HL-60 (cell line): ENCODE results near the gene CILP2.
A peak's percentile ranks its signal among the peaks of the same experiment; 100 is the strongest.

Source experiments
- DNase-seq, 2 experiments: peaks; one replicate each; pipeline ENCODE4 v3.0.0-alpha.2; 2010 to 2020; ENCODE audit warnings: low read depth in 1 of 2, low spot score in 1 of 2
- H3K27ac ChIP-seq: fragments of 250-450 bp; sonication (Bioruptor Pico); replicated peaks from 2 replicates; pipeline ENCODE4 v1.5.1; 2020; ENCODE audit warnings: mild to moderate bottlenecking, moderate library complexity
- H3K27me3 ChIP-seq: fragments of 250-450 bp; sonication (Bioruptor Pico); 2 replicates; pipeline ENCODE4 v1.5.1; 2021; ENCODE audit warnings: mild to moderate bottlenecking, moderate library complexity; ENCODE audit not compliant: insufficient read depth, poor library complexity, severe bottlenecking
- H3K4me3 ChIP-seq: replicated peaks from 2 replicates; pipeline ENCODE4 v1.5.1; 2011; ENCODE audit warnings: mild to moderate bottlenecking, control low read depth, low read length; ENCODE audit not compliant: insufficient read depth
- GABPA ChIP-seq: IDR thresholded peaks from 2 replicates; pipeline ENCODE4 v1.6.1; 2012; ENCODE audit warnings: low read depth
- POLR2AphosphoS5 ChIP-seq: IDR thresholded peaks from 2 replicates; pipeline ENCODE4 v1.6.1; 2012; ENCODE audit warnings: low read depth
- SPI1 ChIP-seq: IDR thresholded peaks from 2 replicates; pipeline ENCODE4 v1.6.1; 2012; ENCODE audit warnings: low read depth, mild to moderate bottlenecking, borderline replicate concordance
- long read RNA-seq: library from polyadenylated mRNA; unstranded; transcript quantifications from one replicate; pipeline ENCODE4 v2.0.0, GENCODE V29; 2020
- TF ChIP-seq, protein P1 (sequence below): IDR thresholded peaks from one replicate; pipeline ENCODE4 v1.5.1; 2011; ENCODE audit warnings: low read length, control low read depth, inconsistent platforms; ENCODE audit not compliant: insufficient read depth
- TF ChIP-seq, protein P2 (sequence below): IDR thresholded peaks from 2 replicates; pipeline ENCODE4 v1.6.1; 2012; ENCODE audit warnings: low read depth; ENCODE audit not compliant: insufficient replicate concordance

CILP2 gene, protein sequence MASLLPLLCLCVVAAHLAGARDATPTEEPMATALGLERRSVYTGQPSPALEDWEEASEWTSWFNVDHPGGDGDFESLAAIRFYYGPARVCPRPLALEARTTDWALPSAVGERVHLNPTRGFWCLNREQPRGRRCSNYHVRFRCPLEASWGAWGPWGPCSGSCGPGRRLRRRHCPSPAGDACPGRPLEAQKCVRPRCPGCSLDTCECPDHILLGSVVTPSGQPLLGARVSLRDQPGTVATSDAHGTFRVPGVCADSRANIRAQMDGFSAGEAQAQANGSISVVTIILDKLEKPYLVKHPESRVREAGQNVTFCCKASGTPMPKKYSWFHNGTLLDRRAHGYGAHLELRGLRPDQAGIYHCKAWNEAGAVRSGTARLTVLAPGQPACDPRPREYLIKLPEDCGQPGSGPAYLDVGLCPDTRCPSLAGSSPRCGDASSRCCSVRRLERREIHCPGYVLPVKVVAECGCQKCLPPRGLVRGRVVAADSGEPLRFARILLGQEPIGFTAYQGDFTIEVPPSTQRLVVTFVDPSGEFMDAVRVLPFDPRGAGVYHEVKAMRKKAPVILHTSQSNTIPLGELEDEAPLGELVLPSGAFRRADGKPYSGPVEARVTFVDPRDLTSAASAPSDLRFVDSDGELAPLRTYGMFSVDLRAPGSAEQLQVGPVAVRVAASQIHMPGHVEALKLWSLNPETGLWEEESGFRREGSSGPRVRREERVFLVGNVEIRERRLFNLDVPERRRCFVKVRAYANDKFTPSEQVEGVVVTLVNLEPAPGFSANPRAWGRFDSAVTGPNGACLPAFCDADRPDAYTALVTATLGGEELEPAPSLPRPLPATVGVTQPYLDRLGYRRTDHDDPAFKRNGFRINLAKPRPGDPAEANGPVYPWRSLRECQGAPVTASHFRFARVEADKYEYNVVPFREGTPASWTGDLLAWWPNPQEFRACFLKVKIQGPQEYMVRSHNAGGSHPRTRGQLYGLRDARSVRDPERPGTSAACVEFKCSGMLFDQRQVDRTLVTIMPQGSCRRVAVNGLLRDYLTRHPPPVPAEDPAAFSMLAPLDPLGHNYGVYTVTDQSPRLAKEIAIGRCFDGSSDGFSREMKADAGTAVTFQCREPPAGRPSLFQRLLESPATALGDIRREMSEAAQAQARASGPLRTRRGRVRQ
- long read RNA-seq, result 0 reads

DNA sequence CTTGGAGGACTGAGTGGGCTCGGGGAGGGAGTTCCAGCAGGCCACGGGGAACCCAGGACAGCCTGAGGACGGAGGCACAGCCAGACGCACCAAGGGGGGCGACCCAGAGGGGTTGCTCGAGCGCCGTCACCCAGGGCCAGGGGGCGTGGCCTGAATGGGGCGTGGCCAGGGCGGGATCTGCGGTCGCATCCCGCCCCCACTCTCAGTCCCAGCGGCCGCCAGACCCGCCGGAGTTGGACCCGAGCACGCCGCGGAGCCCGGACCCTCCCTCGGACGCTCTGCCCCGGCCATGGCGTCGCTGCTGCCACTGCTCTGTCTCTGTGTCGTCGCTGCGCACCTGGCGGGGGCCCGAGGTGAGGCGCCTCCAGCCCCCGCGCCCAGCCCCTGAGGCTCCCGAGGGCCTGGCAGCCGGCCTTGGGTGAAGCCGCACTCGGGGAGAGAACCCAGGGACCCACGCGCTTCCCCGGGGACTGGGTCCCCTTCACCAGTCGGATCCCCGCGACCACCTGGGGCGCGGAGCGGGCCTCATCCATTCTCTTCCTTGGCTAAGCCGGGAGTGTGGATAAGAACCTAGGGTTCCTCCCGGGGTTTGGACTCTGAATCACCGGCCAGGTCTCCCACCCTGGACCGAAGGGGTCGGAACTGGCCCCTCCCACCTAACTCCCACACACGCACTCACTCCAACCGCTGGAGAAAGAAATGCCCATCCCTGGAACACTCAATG is at the start of gene CILP2:
Gene CILP2, plus strand, starts transcription at position 205 of the 724 bp plus-strand sequence. Its CDS starts 85 bp downstream, at position 290.
- Histone ChIP-seq H3K27ac (no peak within 1 kb of the TSS), H3K4me3 (no peak within 1 kb of the TSS), H3K27me3 (no peaks in the 10 kb centered on the region)
- no peak for DNase-seq
- TF ChIP-seq, protein P1, sequence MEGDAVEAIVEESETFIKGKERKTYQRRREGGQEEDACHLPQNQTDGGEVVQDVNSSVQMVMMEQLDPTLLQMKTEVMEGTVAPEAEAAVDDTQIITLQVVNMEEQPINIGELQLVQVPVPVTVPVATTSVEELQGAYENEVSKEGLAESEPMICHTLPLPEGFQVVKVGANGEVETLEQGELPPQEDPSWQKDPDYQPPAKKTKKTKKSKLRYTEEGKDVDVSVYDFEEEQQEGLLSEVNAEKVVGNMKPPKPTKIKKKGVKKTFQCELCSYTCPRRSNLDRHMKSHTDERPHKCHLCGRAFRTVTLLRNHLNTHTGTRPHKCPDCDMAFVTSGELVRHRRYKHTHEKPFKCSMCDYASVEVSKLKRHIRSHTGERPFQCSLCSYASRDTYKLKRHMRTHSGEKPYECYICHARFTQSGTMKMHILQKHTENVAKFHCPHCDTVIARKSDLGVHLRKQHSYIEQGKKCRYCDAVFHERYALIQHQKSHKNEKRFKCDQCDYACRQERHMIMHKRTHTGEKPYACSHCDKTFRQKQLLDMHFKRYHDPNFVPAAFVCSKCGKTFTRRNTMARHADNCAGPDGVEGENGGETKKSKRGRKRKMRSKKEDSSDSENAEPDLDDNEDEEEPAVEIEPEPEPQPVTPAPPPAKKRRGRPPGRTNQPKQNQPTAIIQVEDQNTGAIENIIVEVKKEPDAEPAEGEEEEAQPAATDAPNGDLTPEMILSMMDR, result no peak
- TF ChIP-seq POLR2AphosphoS5 (no peak), SPI1 (no peak), GABPA (no peak)
- TF ChIP-seq, protein P2, sequence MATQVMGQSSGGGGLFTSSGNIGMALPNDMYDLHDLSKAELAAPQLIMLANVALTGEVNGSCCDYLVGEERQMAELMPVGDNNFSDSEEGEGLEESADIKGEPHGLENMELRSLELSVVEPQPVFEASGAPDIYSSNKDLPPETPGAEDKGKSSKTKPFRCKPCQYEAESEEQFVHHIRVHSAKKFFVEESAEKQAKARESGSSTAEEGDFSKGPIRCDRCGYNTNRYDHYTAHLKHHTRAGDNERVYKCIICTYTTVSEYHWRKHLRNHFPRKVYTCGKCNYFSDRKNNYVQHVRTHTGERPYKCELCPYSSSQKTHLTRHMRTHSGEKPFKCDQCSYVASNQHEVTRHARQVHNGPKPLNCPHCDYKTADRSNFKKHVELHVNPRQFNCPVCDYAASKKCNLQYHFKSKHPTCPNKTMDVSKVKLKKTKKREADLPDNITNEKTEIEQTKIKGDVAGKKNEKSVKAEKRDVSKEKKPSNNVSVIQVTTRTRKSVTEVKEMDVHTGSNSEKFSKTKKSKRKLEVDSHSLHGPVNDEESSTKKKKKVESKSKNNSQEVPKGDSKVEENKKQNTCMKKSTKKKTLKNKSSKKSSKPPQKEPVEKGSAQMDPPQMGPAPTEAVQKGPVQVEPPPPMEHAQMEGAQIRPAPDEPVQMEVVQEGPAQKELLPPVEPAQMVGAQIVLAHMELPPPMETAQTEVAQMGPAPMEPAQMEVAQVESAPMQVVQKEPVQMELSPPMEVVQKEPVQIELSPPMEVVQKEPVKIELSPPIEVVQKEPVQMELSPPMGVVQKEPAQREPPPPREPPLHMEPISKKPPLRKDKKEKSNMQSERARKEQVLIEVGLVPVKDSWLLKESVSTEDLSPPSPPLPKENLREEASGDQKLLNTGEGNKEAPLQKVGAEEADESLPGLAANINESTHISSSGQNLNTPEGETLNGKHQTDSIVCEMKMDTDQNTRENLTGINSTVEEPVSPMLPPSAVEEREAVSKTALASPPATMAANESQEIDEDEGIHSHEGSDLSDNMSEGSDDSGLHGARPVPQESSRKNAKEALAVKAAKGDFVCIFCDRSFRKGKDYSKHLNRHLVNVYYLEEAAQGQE, result no peak

DNA sequence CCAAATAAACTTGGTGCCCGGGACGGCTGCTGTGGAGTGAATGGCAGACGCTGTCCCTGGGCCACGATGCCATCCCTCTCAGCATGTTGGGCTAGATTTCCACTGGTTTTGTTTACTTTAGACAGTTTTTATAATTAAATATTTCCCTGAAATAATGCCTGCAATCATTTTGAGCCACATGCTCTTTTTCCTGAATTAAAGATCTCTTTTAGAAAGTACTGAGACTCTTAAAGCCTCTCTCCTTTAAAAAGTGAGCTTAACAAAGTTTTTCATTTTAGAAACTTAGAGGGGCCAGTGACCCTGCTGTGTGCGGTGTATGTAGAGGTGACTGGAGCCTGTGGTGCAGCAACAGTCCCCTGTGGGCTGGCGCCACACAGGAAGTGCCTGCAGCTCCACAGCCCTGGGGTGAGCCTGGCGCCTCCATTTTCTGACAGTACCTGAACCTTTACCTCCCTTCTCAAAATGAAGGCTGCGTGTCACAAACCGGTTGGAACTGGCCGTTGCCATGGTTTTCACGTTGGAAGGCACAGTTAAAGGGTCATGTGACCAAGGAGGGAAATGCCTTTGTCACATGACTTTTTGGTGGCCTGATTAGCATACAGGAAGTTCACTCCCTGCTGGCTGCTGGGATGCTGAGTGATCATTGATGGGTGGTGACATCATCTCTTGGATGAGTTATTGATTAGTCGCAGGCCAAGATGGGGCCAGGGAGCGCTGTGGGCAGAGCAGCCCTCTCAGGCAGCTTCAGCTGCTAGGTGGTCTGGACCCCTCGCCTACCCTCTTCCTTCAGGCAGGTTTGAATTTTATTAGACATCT is 49.0 kb upstream of the CILP2 start:
- TF ChIP-seq, protein P2, result no peak
- TF ChIP-seq GABPA, result no peak
- peak; percentile 57; the same call in 1 of the 2 replicates for TF ChIP-seq SPI1
- peak; percentile 61; the same call in 1 of the 2 replicates for TF ChIP-seq POLR2AphosphoS5
- TF ChIP-seq, protein P1, result no peak
- no peaks in the 10 kb centered on the region for H3K27me3 ChIP-seq
- H3K4me3 ChIP-seq, result no peak overlapping the region
- peak overlapping the region; percentile 89 for H3K27ac ChIP-seq
- DNase-seq, result peak; percentile 96 to 98
